Thymus (tissue), 14 donors: ENCODE results near the gene TPRG1. TPM values are rescaled to one million over a fixed set of nuclear protein-coding genes. Genes with fewer than 3 reads are reported as not detected.
A peak's percentile ranks its signal among the peaks of the same experiment; 100 is the strongest.

ENCODE experiments used
- DNase-seq, 9 donors: peaks; one replicate each; pipeline ENCODE4 v3.0.0-alpha.2; 2013; ENCODE audit warnings: low spot score in 9 of 9, low read depth in 6 of 9, missing footprints in 1 of 9
- H3K27ac ChIP-seq, 2 donors: one replicate each; pipeline ENCODE4 v1.5.1; 2013; ENCODE audit warnings: control low read depth in 1 of 2, low read depth in 1 of 2, low read length in 1 of 2, mild to moderate bottlenecking in 1 of 2, moderate library complexity in 1 of 2
- H3K27me3 ChIP-seq, 2 donors: one replicate each; pipeline ENCODE4 v1.5.1; 2013; ENCODE audit warnings: low read length in 1 of 2; ENCODE audit not compliant: control insufficient read depth in 2 of 2, insufficient read depth in 1 of 2
- H3K36me3 ChIP-seq, 2 donors: one replicate each; pipeline ENCODE4 v1.5.1; 2013; ENCODE audit warnings: low read length in 1 of 2, mild to moderate bottlenecking in 1 of 2, moderate library complexity in 1 of 2; ENCODE audit not compliant: control insufficient read depth in 2 of 2, insufficient read depth in 2 of 2
- H3K4me1 ChIP-seq, 2 donors: one replicate each; pipeline ENCODE4 v1.5.1; 2013; ENCODE audit warnings: low read length in 2 of 2; ENCODE audit not compliant: control insufficient read depth in 2 of 2, insufficient read depth in 2 of 2
- H3K4me3 ChIP-seq, 2 donors: one replicate each; pipeline ENCODE4 v1.5.1; 2013; ENCODE audit warnings: low read length in 2 of 2, control low read depth in 1 of 2, mild to moderate bottlenecking in 1 of 2
- H3K9me3 ChIP-seq, 2 donors: one replicate each; pipeline ENCODE4 v1.5.1; 2013; ENCODE audit warnings: low read length in 1 of 2, mild to moderate bottlenecking in 1 of 2; ENCODE audit not compliant: control insufficient read depth in 2 of 2, insufficient read depth in 1 of 2
- WGBS: extraction: QIAGEN DNeasy Blood & Tissue Kit; methylation state at CpG from one replicate; pipeline ENCODE4 v1.1.7; 2013; 5-methylcytosine and 5-hydroxymethylcytosine counted together
- long read RNA-seq, 10 donors: transcript quantifications; one replicate each; lab custom pipeline, GENCODE V29; 2026
- polyA plus RNA-seq: library from polyadenylated mRNA; stranded (reverse); fragments of 200-250 nt; gene quantifications from one replicate; pipeline ENCODE4 v1.2.3, GENCODE V29; 2013
- total RNA-seq: library from RNA; stranded (reverse); fragments of 120-200 nt; gene quantifications from one replicate; pipeline ENCODE4 v1.2.4, GENCODE V29; 2013
- donor health status: healthy.

TPRG1 gene, protein sequence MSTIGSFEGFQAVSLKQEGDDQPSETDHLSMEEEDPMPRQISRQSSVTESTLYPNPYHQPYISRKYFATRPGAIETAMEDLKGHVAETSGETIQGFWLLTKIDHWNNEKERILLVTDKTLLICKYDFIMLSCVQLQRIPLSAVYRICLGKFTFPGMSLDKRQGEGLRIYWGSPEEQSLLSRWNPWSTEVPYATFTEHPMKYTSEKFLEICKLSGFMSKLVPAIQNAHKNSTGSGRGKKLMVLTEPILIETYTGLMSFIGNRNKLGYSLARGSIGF
- total RNA-seq (1.8 TPM), polyA plus RNA-seq (3.2 TPM)
- long read RNA-seq, donor 1, result 0 reads
- long read RNA-seq, donor 2, result 0 reads
- long read RNA-seq, donor 3, result 0 reads
- long read RNA-seq, donor 4, result 0 reads
- long read RNA-seq, donor 5, full-length matches to known transcripts, result 1 of 1 reads
- long read RNA-seq, donor 5, partial matches to known transcripts, result 0 of 1 reads
- long read RNA-seq, donor 5, other reads (novel, unspliced or antisense), result 0 of 1 reads
- long read RNA-seq, donor 6, full-length matches to known transcripts, result 2 of 2 reads
- long read RNA-seq, donor 6, partial matches to known transcripts, result 0 of 2 reads
- long read RNA-seq, donor 6, other reads (novel, unspliced or antisense), result 0 of 2 reads
- long read RNA-seq, donor 7, full-length matches to known transcripts, result 1 of 1 reads
- long read RNA-seq, donor 7, partial matches to known transcripts, result 0 of 1 reads
- long read RNA-seq, donor 7, other reads (novel, unspliced or antisense), result 0 of 1 reads
- long read RNA-seq, donor 8, result 0 reads
- long read RNA-seq, donor 9, partial matches to known transcripts, result 0 of 1 reads
- long read RNA-seq, donor 9, other reads (novel, unspliced or antisense), result 0 of 1 reads
- long read RNA-seq, donor 10, full-length matches to known transcripts, result 2 of 2 reads
- long read RNA-seq, donor 10, partial matches to known transcripts, result 0 of 2 reads
- long read RNA-seq, donor 10, other reads (novel, unspliced or antisense), result 0 of 2 reads

DNA sequence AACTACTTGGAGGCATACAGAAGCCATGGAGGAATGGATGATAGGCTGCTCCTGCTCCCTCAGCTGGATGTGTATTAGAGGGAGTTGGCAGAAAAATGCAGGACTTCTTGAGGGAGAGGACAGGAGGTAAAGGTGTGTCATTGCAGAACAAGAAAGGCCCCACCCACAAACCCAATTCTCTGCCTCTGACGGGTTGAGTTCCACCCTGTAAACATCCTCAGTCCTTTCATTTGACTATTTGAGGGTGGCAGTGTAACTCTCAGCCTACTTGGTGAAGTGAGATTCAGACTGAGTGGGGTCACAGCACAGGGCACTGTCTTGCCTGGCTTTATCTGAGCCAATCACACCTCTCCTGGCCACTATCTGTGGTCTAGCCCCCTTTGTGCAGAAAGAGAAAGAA lies at the start of gene TPRG1:
Gene TPRG1 (plus strand): TSS at position 265 of the 400 bp plus-strand sequence. CDS start 35,414 bp downstream, outside the sequence.
- peak in 3 of 9 donors; percentile 5 to 42 (median 10) for DNase-seq
- no peaks in the 10 kb centered on the region for H3K27me3 ChIP-seq
- H3K36me3 ChIP-seq, result no peaks in the 10 kb centered on the region
- H3K4me3 ChIP-seq, result no peak within 1 kb of the TSS
- WGBS, result 80% methylated on average over 1 of the region's 1 CpG
- no peaks in the 10 kb centered on the region for H3K9me3 ChIP-seq
- peak within 1 kb of the TSS; percentile 40 to 56 for H3K27ac ChIP-seq
- H3K4me1 ChIP-seq, result peaks cover 0 to 7% of the 10 kb centered on the region in 2 donors

DNA sequence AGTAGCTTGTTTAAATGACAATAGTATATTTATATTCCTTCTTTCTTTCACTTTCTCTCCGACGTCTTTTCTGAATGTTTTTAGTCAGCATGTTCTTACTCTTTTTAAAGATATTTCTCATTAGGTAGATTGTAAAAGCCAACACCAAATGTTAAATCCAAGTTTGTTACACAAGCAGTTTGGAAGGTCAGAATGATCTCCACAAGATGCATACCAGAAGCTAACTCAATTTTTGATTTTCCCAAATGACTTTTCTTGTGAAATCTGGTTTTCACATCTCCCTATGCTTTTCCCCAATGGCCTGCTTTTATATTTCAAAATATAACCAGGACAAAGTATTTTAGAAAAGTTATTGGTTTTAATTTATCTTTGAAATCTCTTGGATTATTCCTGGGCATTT lies 49.7 kb upstream of the TPRG1 start:
- 92% methylated on average over 2 of the region's 2 CpGs for WGBS
- DNase-seq, result no peak
- Histone ChIP-seq H3K9me3 (peaks cover 0 to 12% of the 10 kb centered on the region in 2 donors), H3K27ac (no peak overlapping the region), H3K4me3 (no peak overlapping the region), H3K4me1 (no peaks in the 10 kb centered on the region), H3K27me3 (no peaks in the 10 kb centered on the region), H3K36me3 (no peaks in the 10 kb centered on the region)

DNA sequence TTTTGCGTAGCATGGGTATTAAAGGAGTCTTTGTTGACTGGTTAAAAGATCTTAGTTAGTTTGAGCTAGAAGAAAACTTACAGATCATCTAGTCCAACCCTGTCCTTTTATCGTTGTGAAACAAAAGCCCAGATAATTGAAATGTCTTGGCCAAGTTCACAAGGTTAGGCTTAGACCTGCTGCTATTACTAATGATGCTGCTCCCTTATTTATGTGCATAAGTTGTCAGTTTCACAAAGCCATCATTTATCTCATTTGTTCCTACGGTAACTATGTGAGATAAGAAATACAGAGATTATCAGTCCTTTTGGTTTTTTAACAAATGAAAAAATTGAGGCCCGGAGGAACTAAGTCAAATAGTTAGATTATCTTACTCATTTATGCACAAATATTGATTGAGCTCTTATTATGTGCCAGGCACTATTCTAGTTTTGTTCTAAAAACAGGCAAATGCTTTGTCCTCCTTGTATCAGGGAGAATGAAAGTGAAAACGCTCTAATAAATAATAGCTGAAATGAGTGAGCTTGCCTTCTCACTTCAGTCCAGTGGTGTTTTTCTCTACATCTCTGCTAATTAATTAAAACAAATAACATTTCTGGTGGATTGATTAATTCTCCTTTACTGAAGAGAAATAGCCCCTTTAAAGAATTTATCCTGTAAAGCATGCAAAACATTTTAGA lies 49.1 kb upstream of the TPRG1 start:
- Histone ChIP-seq H3K4me1 (no peaks in the 10 kb centered on the region), H3K36me3 (no peaks in the 10 kb centered on the region), H3K9me3 (peaks cover 0 to 12% of the 10 kb centered on the region in 2 donors), H3K27me3 (no peaks in the 10 kb centered on the region), H3K27ac (no peak overlapping the region), H3K4me3 (no peak overlapping the region)
- no peak for DNase-seq
- 98% methylated on average over 5 of the region's 5 CpGs for WGBS

DNA sequence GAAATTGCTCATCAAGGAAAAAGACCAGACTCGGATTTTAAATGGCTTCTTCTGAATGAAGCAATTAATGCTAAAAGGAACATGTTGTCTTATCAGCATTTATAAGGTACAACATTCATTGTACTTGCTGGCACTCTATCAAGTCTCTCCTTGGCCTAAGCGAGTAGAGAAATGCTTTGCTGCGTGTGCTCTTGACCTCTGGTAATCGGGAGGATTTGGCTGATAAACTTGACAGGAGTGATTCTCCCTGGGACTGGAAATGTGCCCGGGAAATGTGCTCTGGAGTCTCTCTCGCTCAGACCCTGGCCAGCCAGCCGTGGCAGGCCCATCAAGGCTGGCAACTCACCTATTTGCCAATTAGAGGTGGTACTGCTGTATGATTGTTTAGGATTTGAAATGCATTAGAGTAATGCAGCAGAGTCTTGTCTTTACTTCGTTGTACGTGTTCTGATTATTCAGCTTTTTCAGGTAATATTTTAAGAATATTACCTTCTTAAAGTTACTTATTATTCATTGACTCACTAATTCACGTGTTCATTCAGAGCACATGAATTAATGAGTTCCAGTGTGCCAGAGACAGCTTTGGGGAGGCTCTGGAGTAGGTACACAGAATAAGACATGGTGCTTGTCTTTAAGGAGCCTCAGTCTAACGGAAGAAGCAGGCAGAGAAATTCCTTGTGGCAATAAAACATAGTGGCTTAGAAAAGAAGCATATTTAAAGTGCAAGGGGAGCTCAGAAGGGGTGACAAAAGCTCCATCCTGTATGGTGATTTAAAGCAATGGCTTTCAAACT lies 48.0 kb upstream of the TPRG1 start:
- WGBS, result 96% methylated on average over 11 of the region's 11 CpGs

DNA sequence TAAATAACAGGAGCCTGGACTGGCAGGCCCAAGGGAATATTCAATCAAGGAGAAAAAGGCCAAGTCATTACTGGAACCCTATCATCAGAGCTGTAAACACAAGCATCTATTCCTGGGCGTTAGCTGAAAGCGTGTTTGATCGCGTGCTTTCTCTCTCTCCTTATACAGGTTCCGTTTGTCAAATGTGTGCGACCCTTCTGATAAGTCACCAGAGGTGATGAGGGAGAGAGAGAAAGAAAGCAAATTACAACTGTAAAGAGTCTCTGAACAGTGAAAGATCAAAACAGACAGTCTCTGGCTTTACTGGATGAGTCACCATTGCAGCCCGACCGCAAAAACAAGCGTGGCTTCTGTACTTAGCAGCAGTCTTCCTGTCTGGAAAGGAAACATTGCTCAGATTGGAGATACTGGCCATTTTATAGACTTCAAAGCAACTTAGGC lies 39.5 kb upstream of the TPRG1 start:
- peak in 7 of 9 donors; percentile 13 to 69 (median 28) for DNase-seq
- Histone ChIP-seq H3K9me3 (no peaks in the 10 kb centered on the region), H3K4me3 (no peak overlapping the region), H3K36me3 (no peaks in the 10 kb centered on the region), H3K27ac (no peak overlapping the region), H3K4me1 (peaks cover 6% of the 10 kb centered on the region in 2 donors), H3K27me3 (no peaks in the 10 kb centered on the region)
- 21% methylated on average over 9 of the region's 9 CpGs for WGBS

More for the DNA sequence above, 48.0 kb upstream of the TPRG1 start:
- Histone ChIP-seq H3K27ac (no peak overlapping the region), H3K9me3 (peaks cover 0 to 9% of the 10 kb centered on the region in 2 donors), H3K27me3 (no peaks in the 10 kb centered on the region), H3K36me3 (no peaks in the 10 kb centered on the region), H3K4me1 (no peaks in the 10 kb centered on the region), H3K4me3 (no peak overlapping the region)
- no peak for DNase-seq

DNA sequence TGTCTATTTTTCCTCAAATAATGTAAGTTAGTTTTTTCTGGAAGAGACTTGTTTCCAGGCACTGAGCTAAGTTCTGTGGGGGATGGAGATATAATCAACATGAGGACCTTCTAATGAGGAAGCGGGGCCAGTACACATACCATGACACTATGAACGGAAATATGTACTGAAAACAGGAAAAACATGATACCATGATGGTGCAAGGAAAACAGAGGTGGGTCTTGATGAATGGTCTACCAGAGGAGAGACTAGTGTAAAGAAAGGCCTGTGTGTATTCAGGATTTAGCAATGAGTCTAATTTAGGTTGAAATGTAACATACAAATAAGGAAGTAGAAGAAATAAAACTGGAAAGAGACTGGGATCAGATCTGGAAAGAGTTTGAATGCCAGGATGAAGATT lies 38.9 kb upstream of the TPRG1 start:
- DNase-seq, result no peak
- Histone ChIP-seq H3K9me3 (no peaks in the 10 kb centered on the region), H3K4me1 (peaks cover 6% of the 10 kb centered on the region in 2 donors), H3K4me3 (no peak overlapping the region), H3K27ac (no peak overlapping the region), H3K27me3 (no peaks in the 10 kb centered on the region), H3K36me3 (no peaks in the 10 kb centered on the region)
- 96% methylated on average over 2 of the region's 2 CpGs for WGBS

DNA sequence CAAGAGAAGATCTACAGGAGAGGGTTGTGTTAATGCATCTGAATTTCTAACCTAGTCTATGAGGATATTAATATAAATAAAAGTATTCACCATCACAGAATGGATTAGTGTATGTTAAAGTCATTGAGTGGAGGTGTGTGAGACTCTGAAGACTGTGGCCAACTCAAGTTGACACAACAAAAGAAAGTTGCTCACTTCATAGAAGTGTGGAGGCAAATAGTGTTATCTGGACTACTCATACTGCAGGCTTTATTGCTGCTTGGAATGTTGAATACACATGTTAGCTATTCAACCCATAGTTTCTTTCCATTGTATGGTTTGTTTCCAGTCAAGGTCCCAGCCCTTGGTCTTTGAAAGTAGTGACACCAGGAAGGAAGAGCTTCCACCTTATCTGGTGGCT lies 38.0 kb upstream of the TPRG1 start:
- Histone ChIP-seq H3K27me3 (no peaks in the 10 kb centered on the region), H3K4me3 (no peak overlapping the region), H3K27ac (no peak overlapping the region), H3K36me3 (no peaks in the 10 kb centered on the region), H3K4me1 (peaks cover 6% of the 10 kb centered on the region in 2 donors), H3K9me3 (no peaks in the 10 kb centered on the region)
- no peak for DNase-seq

DNA sequence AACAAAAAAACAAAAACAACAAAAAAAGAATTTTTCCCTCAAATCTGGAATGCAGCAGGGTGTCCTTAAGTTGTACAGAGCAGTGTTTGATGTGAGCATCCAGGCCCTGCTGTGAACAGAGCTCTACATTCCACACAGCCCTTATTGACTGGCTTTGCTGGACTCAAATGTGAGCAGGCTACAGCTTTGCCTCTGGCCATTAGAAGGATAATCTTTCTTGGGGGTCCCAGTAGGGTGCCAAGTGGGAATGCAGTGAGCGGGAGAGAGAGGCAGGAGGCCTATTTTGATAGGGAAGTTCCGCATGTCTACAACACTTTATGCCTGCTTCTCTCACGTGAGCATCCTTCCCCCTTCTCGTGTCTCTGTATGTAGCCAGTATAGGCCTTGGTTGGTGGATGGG lies 34.4 kb upstream of the TPRG1 start:
- peaks cover 0 to under 1% of the 10 kb centered on the region in 2 donors for H3K4me1 ChIP-seq
- no peak overlapping the region for H3K4me3 ChIP-seq
- no peaks in the 10 kb centered on the region for H3K9me3 ChIP-seq
- H3K27ac ChIP-seq, result no peak overlapping the region
- no peak for DNase-seq
- WGBS, result 98% methylated on average over 4 of the region's 4 CpGs
- H3K36me3 ChIP-seq, result no peaks in the 10 kb centered on the region
- H3K27me3 ChIP-seq, result no peaks in the 10 kb centered on the region
